ENCODE results near the gene ITGA11. TPM values are rescaled to one million over a fixed set of nuclear protein-coding genes. Genes with fewer than 3 reads are reported as not detected.

The ITGA11 gene
- total and polyA plus RNA-seq, 2 donors from 2014 or later = 3.4 to 11.1 TPM

- Histone ChIP-seq H3K27me3 (ENCODE audit: control insufficient read depth, insufficient read depth, low read length) (no peaks in the 10 kb centered on the region), H3K4me1 (ENCODE audit: control insufficient read depth in 2 of 3, insufficient read depth in 2 of 3, low read depth in 1 of 3, low read length in 3 of 3) (no peaks in the 10 kb centered on the region), H3K9me3 (ENCODE audit: control insufficient read depth in 2 of 3, insufficient read depth in 1 of 3, low read length in 3 of 3) (no peaks in the 10 kb centered on the region), H3K27ac (ENCODE audit: low read depth in 2 of 2, low read length in 2 of 2) (no peak overlapping the region), H3K36me3 (ENCODE audit: control insufficient read depth in 2 of 3, insufficient read depth in 3 of 3, low read length in 3 of 3) (no peaks in the 10 kb centered on the region), H3K9ac (ENCODE audit: low read length in 3 of 3) (no peak overlapping the region), H3K4me3 (ENCODE audit: low read length in 3 of 3) (no peak overlapping the region)
- intact Hi-C loops (cut with DNase I) = no loop called here
- FAIRE-seq (no peak), DNase-seq (peak in 2 of 5 donors; percentile 16 to 34)
- TF ChIP-seq CTCF (IDR thresholded peaks at IDR 0.05; ENCODE audit: borderline replicate concordance, extremely low read depth, insufficient read depth) = no peak
Measured at GRCh38 chr15:68318008-68318835, 113.7 kb downstream of the ITGA11 start.

- Histone ChIP-seq H3K9me3 (ENCODE audit: control insufficient read depth in 2 of 3, insufficient read depth in 1 of 3, low read length in 3 of 3) (no peaks in the 10 kb centered on the region), H3K36me3 (ENCODE audit: control insufficient read depth in 2 of 3, insufficient read depth in 3 of 3, low read length in 3 of 3) (no peaks in the 10 kb centered on the region), H3K4me3 (ENCODE audit: low read length in 3 of 3) (no peak overlapping the region), H3K27me3 (ENCODE audit: control insufficient read depth, insufficient read depth, low read length) (no peaks in the 10 kb centered on the region), H3K27ac (ENCODE audit: low read depth in 2 of 2, low read length in 2 of 2) (no peak overlapping the region), H3K9ac (ENCODE audit: low read length in 3 of 3) (no peak overlapping the region), H3K4me1 (ENCODE audit: control insufficient read depth in 2 of 3, insufficient read depth in 2 of 3, low read depth in 1 of 3, low read length in 3 of 3) (no peaks in the 10 kb centered on the region)
- intact Hi-C loops (cut with DNase I) = no loop called here
- peak in 2 of 5 donors; percentile 34 to 43 for DNase-seq
- no peak for TF ChIP-seq CTCF (IDR thresholded peaks at IDR 0.05; ENCODE audit: borderline replicate concordance, extremely low read depth, insufficient read depth)
- FAIRE-seq = no peak
Measured at GRCh38 chr15:68317281-68318007, 114.5 kb downstream of the ITGA11 start.

- TF ChIP-seq CTCF (IDR thresholded peaks at IDR 0.05; ENCODE audit: borderline replicate concordance, extremely low read depth, insufficient read depth) = no peak
- Histone ChIP-seq H3K36me3 (ENCODE audit: control insufficient read depth in 2 of 3, insufficient read depth in 3 of 3, low read length in 3 of 3) (no peaks in the 10 kb centered on the region), H3K9ac (ENCODE audit: low read length in 3 of 3) (no peak overlapping the region), H3K27me3 (ENCODE audit: control insufficient read depth, insufficient read depth, low read length) (no peaks in the 10 kb centered on the region), H3K4me1 (ENCODE audit: control insufficient read depth in 2 of 3, insufficient read depth in 2 of 3, low read depth in 1 of 3, low read length in 3 of 3) (no peaks in the 10 kb centered on the region), H3K9me3 (ENCODE audit: control insufficient read depth in 2 of 3, insufficient read depth in 1 of 3, low read length in 3 of 3) (no peaks in the 10 kb centered on the region), H3K4me3 (ENCODE audit: low read length in 3 of 3) (no peak overlapping the region), H3K27ac (ENCODE audit: low read depth in 2 of 2, low read length in 2 of 2) (no peak overlapping the region)
- no peak for FAIRE-seq
- DNase-seq = peak in 4 of 5 donors; percentile 20 to 70 (median 38)
- intact Hi-C loops (cut with DNase I) = no loop called here
Measured at GRCh38 chr15:68316061-68316804, 115.7 kb downstream of the ITGA11 start.

All from kidney (tissue), 14 donors.